ENCODE data around the gene PSTPIP1.

GRCh38 chr15:76998663-76999285, 3.8 kb downstream of the PSTPIP1 start:
- TF ChIP-seq POLR2A (IDR thresholded peaks at IDR 0.05): no peak
- TF ChIP-seq, protein P1, sequence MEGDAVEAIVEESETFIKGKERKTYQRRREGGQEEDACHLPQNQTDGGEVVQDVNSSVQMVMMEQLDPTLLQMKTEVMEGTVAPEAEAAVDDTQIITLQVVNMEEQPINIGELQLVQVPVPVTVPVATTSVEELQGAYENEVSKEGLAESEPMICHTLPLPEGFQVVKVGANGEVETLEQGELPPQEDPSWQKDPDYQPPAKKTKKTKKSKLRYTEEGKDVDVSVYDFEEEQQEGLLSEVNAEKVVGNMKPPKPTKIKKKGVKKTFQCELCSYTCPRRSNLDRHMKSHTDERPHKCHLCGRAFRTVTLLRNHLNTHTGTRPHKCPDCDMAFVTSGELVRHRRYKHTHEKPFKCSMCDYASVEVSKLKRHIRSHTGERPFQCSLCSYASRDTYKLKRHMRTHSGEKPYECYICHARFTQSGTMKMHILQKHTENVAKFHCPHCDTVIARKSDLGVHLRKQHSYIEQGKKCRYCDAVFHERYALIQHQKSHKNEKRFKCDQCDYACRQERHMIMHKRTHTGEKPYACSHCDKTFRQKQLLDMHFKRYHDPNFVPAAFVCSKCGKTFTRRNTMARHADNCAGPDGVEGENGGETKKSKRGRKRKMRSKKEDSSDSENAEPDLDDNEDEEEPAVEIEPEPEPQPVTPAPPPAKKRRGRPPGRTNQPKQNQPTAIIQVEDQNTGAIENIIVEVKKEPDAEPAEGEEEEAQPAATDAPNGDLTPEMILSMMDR (IDR thresholded peaks at IDR 0.05): no peak
